HG03095 (cell line): ENCODE data around the gene RASD1.

Source experiments
- ATAC-seq: cut with Tn5 transposase; IDR thresholded peaks from one replicate; pipeline ENCODE4 v1.9.1; 2021; ENCODE audit warnings: moderate library complexity; ENCODE audit not compliant: unreplicated experiment

The RASD1 gene

GRCh38 chr17:17448076-17448475, 48.1 kb downstream of the RASD1 start:
- ATAC-seq = no peak

GRCh38 chr17:17447264-17447663, 48.9 kb downstream of the RASD1 start:
- no peak for ATAC-seq

- ATAC-seq = no peak
Observed at GRCh38 chr17:17446666-17447155, 49.5 kb downstream of the RASD1 start.

GRCh38 chr17:17445925-17446665, 50.1 kb downstream of the RASD1 start:
- ATAC-seq = no peak

GRCh38 chr17:17445296-17445924, 50.8 kb downstream of the RASD1 start:
- ATAC-seq = no peak
